GM12891 (cell line): ENCODE measurements around the gene VSIG10L.

ENCODE experiments used
- PAX5 ChIP-seq: IDR thresholded peaks from 2 replicates; pipeline ENCODE4 v1.6.1; 2011; ENCODE audit warnings: low read length, moderate library complexity, mild to moderate bottlenecking; ENCODE audit not compliant: insufficient read depth, severe bottlenecking
- POLR2A ChIP-seq: IDR thresholded peaks from 2 replicates; pipeline ENCODE4 v1.6.1; 2011; ENCODE audit warnings: low read depth, low read length, control low read depth
- POLR2AphosphoS5 ChIP-seq: IDR thresholded peaks from 2 replicates; pipeline ENCODE4 v1.6.1; 2011; ENCODE audit warnings: low read depth, low read length, control low read depth
- POU2F2 ChIP-seq: IDR thresholded peaks from 2 replicates; pipeline ENCODE4 v1.6.1; 2011; ENCODE audit warnings: low read depth, mild to moderate bottlenecking, control low read depth, low read length, moderate library complexity
- TAF1 ChIP-seq: IDR thresholded peaks from 2 replicates; pipeline ENCODE4 v1.6.1; 2011; ENCODE audit warnings: low read depth, low read length, control low read depth

- TF ChIP-seq POLR2A = no peak
- no peak for TF ChIP-seq POLR2AphosphoS5
- no peak for TF ChIP-seq POU2F2
- no peak for TF ChIP-seq PAX5
- TF ChIP-seq TAF1 = no peak
These were observed 38.4 kb upstream of the VSIG10L start for GRCh38 chr19:51380379-51380778.
